HFFc6 (cell line): Measurements from ENCODE around the gene MYL6B. TPM values are rescaled to one million over a fixed set of nuclear protein-coding genes. Genes with fewer than 3 reads are reported as not detected.

Source experiments
- DNase-seq: peaks from one replicate; pipeline ENCODE4 v3.0.0-alpha.2; 2018
- H3K27ac Mint-ChIP-seq: 2 replicates; pipeline ENCODE4 v1.8.0; 2020; ENCODE audit warnings: mild to moderate bottlenecking, mixed read lengths
- H3K27me3 Mint-ChIP-seq: 2 replicates; pipeline ENCODE4 v1.8.0; 2021; ENCODE audit warnings: mild to moderate bottlenecking, moderate library complexity, mixed read lengths; ENCODE audit not compliant: insufficient read depth
- H3K36me3 Mint-ChIP-seq: 2 replicates; pipeline ENCODE4 v1.8.0; 2021; ENCODE audit warnings: low read depth, mixed read lengths
- H3K4me1 Mint-ChIP-seq: 2 replicates; pipeline ENCODE4 v1.8.0; 2020; ENCODE audit warnings: low read depth, mixed read lengths
- H3K4me3 Mint-ChIP-seq: 2 replicates; pipeline ENCODE4 v1.8.0; 2020; ENCODE audit warnings: mild to moderate bottlenecking, moderate library complexity, mixed read lengths
- H3K9me3 Mint-ChIP-seq: 2 replicates; pipeline ENCODE4 v1.8.0; 2020; ENCODE audit warnings: mild to moderate bottlenecking, mixed read lengths
- long read RNA-seq: library from polyadenylated mRNA; unstranded; transcript quantifications from one replicate; pipeline ENCODE4 v2.0.0, GENCODE V29; 2019
- total RNA-seq, 6 experiments: library from RNA; stranded (reverse); fragmentation: NEBNext Ultra II Directional; extraction: Animal tissue kit (Norgen Biotek cat#: 25700); gene quantifications; 2 replicates in 1 of 6; 3 replicates in 5 of 6; pipeline ENCODE4 v1.2.3, GENCODE V29; 2021
- TF ChIP-seq, protein P1 (sequence below): fragments of 200-600 bp; sonication (generic); IDR thresholded peaks from 2 replicates; pipeline ENCODE4 v1.5.0; 2021; ENCODE audit warnings: antibody characterized with exemption, mild to moderate bottlenecking

Gene MYL6B
- total RNA-seq, result 100 to 1,000 TPM in 5 of 6 experiments, 10 to 100 TPM in 1; 84.5 to 119 (median 108) TPM
- long read RNA-seq, partial matches to known transcripts, result 10 of 61 reads
- long read RNA-seq, other reads (novel, unspliced or antisense), result 42 of 61 reads

DNA sequence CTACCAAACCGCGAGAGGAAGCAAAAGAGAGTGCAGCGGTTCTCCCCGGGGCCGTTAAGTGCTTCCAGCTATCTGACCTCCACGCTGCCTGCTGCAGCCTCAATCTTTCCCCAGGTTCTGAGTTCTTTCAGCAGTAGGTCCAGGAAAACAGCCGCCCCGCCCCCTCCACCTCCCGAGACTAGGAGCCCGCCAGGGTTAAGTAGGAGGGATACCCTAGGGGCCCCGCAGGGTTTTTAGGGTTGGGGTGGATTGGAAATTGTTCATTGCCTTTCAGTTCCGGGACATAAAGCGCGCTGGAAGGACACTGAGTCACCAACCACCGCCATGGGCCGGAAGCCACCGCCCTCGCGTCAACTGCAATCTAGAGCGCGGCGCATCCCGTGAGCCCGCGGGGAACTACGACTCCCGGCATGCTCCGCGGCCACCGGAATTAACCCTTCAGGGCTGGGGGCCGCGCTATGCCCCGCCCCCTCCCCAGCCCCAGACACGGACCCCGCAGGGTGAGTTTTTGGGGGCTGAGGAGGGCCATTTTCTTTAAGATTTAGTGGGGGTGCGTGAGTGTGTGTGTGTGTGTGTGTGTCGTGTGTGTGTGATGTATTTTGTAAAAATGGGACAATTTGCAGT lies at the start of gene MYL6B:
Gene MYL6B (plus strand): TSS at position 456 of the 624 bp plus-strand sequence. CDS start 1,332 bp downstream, outside the sequence.
- Mint-ChIP-seq H3K9me3 (no peaks in the 10 kb centered on the region), H3K4me1 (peaks cover 41% of the 10 kb centered on the region), H3K4me3 (peak within 1 kb of the TSS; percentile 97), H3K27ac (peak within 1 kb of the TSS; percentile 93), H3K36me3 (peaks cover 12% of the 10 kb centered on the region), H3K27me3 (peaks cover 2% of the 10 kb centered on the region)
- peak; percentile 86 for DNase-seq
- TF ChIP-seq, protein P1, sequence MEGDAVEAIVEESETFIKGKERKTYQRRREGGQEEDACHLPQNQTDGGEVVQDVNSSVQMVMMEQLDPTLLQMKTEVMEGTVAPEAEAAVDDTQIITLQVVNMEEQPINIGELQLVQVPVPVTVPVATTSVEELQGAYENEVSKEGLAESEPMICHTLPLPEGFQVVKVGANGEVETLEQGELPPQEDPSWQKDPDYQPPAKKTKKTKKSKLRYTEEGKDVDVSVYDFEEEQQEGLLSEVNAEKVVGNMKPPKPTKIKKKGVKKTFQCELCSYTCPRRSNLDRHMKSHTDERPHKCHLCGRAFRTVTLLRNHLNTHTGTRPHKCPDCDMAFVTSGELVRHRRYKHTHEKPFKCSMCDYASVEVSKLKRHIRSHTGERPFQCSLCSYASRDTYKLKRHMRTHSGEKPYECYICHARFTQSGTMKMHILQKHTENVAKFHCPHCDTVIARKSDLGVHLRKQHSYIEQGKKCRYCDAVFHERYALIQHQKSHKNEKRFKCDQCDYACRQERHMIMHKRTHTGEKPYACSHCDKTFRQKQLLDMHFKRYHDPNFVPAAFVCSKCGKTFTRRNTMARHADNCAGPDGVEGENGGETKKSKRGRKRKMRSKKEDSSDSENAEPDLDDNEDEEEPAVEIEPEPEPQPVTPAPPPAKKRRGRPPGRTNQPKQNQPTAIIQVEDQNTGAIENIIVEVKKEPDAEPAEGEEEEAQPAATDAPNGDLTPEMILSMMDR, result no peak

DNA sequence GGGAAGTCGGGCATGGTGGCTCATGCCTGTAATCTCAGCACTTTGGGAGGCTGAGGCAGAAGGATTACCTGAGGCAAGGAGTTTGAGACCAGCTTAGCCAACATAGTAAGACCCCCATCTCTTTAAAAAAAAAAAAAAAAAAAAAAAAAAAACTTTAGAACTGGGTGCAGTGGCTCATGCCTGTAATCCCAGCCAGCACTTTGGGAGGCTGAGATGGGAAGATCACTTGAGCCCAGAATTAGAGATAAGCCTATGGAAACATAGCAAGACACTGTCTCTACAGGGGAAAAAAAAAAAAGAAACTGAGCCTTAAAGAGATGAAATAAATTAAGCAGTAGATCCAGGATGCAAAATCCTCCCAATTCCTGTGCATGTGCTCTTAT lies 49.7 kb upstream of the MYL6B start:
- TF ChIP-seq, protein P1, result no peak
- H3K4me1 Mint-ChIP-seq, result peaks cover 34% of the 10 kb centered on the region
- peaks cover 10% of the 10 kb centered on the region for H3K27me3 Mint-ChIP-seq
- no peak overlapping the region for H3K27ac Mint-ChIP-seq
- H3K4me3 Mint-ChIP-seq, result no peak overlapping the region
- H3K9me3 Mint-ChIP-seq, result no peaks in the 10 kb centered on the region
- H3K36me3 Mint-ChIP-seq, result peaks cover 22% of the 10 kb centered on the region
- no peak for DNase-seq

- Mint-ChIP-seq H3K9me3 (no peaks in the 10 kb centered on the region), H3K27ac (peak overlapping the region; percentile 94; the same call in 1 of the 2 replicates), H3K36me3 (peaks cover 26% of the 10 kb centered on the region), H3K27me3 (peaks cover 7% of the 10 kb centered on the region), H3K4me1 (peaks cover 34% of the 10 kb centered on the region), H3K4me3 (peak overlapping the region; percentile 97)
- TF ChIP-seq, protein P1, result no peak
- no peak for DNase-seq
Measured at GRCh38 chr12:56103066-56103711, 49.2 kb upstream of the MYL6B start.

GRCh38 chr12:56103823-56104108 lies 48.6 kb upstream of the MYL6B start:
- H3K36me3 Mint-ChIP-seq, result peaks cover 29% of the 10 kb centered on the region
- H3K4me3 Mint-ChIP-seq, result peak overlapping the region; percentile 97
- DNase-seq, result no peak
- TF ChIP-seq, protein P1, result no peak
- peak overlapping the region; percentile 94 for H3K27ac Mint-ChIP-seq
- peaks cover 34% of the 10 kb centered on the region for H3K4me1 Mint-ChIP-seq
- no peaks in the 10 kb centered on the region for H3K9me3 Mint-ChIP-seq
- peaks cover 7% of the 10 kb centered on the region for H3K27me3 Mint-ChIP-seq

GRCh38 chr12:56104109-56104814 lies 48.1 kb upstream of the MYL6B start, which contains the start of gene PA2G4:
Gene PA2G4, plus strand, starts transcription at chr12:56104559. Its CDS starts 179 bp downstream, at chr12:56104738.
- Mint-ChIP-seq H3K27ac (peak within 1 kb of the TSS; percentile 94), H3K9me3 (no peaks in the 10 kb centered on the region), H3K4me1 (peaks cover 34% of the 10 kb centered on the region), H3K36me3 (peaks cover 29% of the 10 kb centered on the region), H3K27me3 (peaks cover 4% of the 10 kb centered on the region), H3K4me3 (peak within 1 kb of the TSS; percentile 97)
- TF ChIP-seq, protein P1, result no peak
- peak; percentile 99 for DNase-seq
